Adrenal gland (tissue), 12 donors: ENCODE results near the gene ADRA1B. TPM values are rescaled to one million over a fixed set of nuclear protein-coding genes. Genes with fewer than 3 reads are reported as not detected.
A peak's percentile ranks its signal among the peaks of the same experiment; 100 is the strongest.

Experiments
- DNase-seq, 7 donors: peaks; one replicate each; pipeline ENCODE4 v3.0.0-alpha.2; 2019 to 2020
- H3K27ac ChIP-seq, 5 donors: fragments of 200-600 bp; sonication (generic) in 4 of 5; 1 replicate in 3 of 5; 2 replicates in 2 of 5; pipeline versions ENCODE4 v1.5.1 to v1.8.0; 2016 to 2020; ENCODE audit warnings: mild to moderate bottlenecking in 1 of 5
- H3K27me3 ChIP-seq: fragments of 200-600 bp; 2 replicates; pipeline ENCODE4 v1.8.0; 2021
- H3K36me3 ChIP-seq, 2 donors: fragments of 200-600 bp; replicated peaks in 1 of 2; 1 replicate in 1 of 2; 2 replicates in 1 of 2; pipeline versions ENCODE4 v1.5.1 to v1.8.0; 2018 to 2022
- H3K4me1 ChIP-seq, 2 donors: fragments of 200-600 bp; replicated peaks in 1 of 2; 1 replicate in 1 of 2; 2 replicates in 1 of 2; pipeline versions ENCODE4 v1.5.1 to v1.8.0; 2018 to 2021
- H3K4me3 ChIP-seq, 4 donors: fragments of 200-600 bp; sonication (generic) in 3 of 4; one replicate each; pipeline ENCODE4 v1.5.1; 2016 to 2018
- H3K9me3 ChIP-seq, 3 donors: fragments of 200-600 bp; sonication (generic) in 1 of 3; replicated peaks in 1 of 3; 1 replicate in 2 of 3; 2 replicates in 1 of 3; pipeline versions ENCODE4 v1.5.1 to v1.8.0; 2016 to 2021
- POLR2A ChIP-seq, 2 donors: fragments of 450-650 bp; IDR thresholded peaks; one replicate each; pipeline ENCODE4 v1.6.1; 2017; ENCODE audit warnings: antibody characterized with exemption in 2 of 2, mild to moderate bottlenecking in 2 of 2, moderate library complexity in 1 of 2
- WGBS, 4 donors: extraction: QIAGEN DNeasy Blood & Tissue Kit in 2 of 4; methylation state at CpG; one replicate each; pipeline versions ENCODE4 v1.1.5 to v1.1.7; 2013 to 2017; 5-methylcytosine and 5-hydroxymethylcytosine counted together
- intact Hi-C, 2 donors: fragments of 100-400 bp; cut with DNase I; formaldehyde crosslinking; loops; one replicate each; pipeline versions ENCODE4 v1.14.1 to v1.15.0; 2022 to 2023
- polyA plus RNA-seq, 3 donors: library from polyadenylated mRNA; stranded (reverse); fragments of 200-250 nt in 2 of 3; fragments of 350-450 nt in 1 of 3; fragmentation: Illumina TruSeq in 1 of 3; extraction: RNeasy Lipid Tissue Mini Kit (QIAGEN cat#74804) in 1 of 3; gene quantifications; one replicate each; pipeline ENCODE4 v1.2.3, GENCODE V29; 2013 to 2014
- total RNA-seq, 9 donors: library from RNA; depleted of rRNA in 4 of 9; stranded (reverse); fragments of >200 nt in 4 of 9; fragments of 120-200 nt in 1 of 9; fragmentation: NEBNext Ultra II Directional in 1 of 9; extraction: Animal tissue kit (Norgen Biotek cat#: 25700) in 1 of 9; gene quantifications; one replicate each; pipeline versions ENCODE4 v1.1.0 to v1.2.4, GENCODE V29; 2013 to 2023
- TF ChIP-seq, protein P1 (sequence below), 6 experiments: fragments of 450-650 bp in 4 of 6; fragments of 200-600 bp in 2 of 6; sonication (generic) in 1 of 6; IDR thresholded peaks; 1 replicate in 5 of 6; 2 replicates in 1 of 6; pipeline versions ENCODE4 v1.5.1 to v1.8.0; 2016 to 2021; ENCODE audit warnings: antibody characterized with exemption in 6 of 6, mild to moderate bottlenecking in 2 of 6, moderate library complexity in 1 of 6
- donor health status: healthy with polysubstance abuse.
- donor health status: Bipolar disorder and iron deficiency.
- donor health status: DM: yes; HTN: yes; CAD: no.
- donor health status: DM: no; HTN: no; CAD: no.
- donor health status: DM: no; HTN: no; CAD: no.
- donor health status: DM: yes; HTN: yes; CAD: no.

Gene ADRA1B
- total and polyA plus RNA-seq, 12 donors = 0.67 to 12.1 (median 4.2) TPM; not detected in 1

- intact Hi-C loops = no loop called here
- no peaks in the 10 kb centered on the region for H3K27me3 ChIP-seq
- TF ChIP-seq POLR2A (IDR thresholded peaks at IDR 0.05) = no peak
- TF ChIP-seq, protein P1, sequence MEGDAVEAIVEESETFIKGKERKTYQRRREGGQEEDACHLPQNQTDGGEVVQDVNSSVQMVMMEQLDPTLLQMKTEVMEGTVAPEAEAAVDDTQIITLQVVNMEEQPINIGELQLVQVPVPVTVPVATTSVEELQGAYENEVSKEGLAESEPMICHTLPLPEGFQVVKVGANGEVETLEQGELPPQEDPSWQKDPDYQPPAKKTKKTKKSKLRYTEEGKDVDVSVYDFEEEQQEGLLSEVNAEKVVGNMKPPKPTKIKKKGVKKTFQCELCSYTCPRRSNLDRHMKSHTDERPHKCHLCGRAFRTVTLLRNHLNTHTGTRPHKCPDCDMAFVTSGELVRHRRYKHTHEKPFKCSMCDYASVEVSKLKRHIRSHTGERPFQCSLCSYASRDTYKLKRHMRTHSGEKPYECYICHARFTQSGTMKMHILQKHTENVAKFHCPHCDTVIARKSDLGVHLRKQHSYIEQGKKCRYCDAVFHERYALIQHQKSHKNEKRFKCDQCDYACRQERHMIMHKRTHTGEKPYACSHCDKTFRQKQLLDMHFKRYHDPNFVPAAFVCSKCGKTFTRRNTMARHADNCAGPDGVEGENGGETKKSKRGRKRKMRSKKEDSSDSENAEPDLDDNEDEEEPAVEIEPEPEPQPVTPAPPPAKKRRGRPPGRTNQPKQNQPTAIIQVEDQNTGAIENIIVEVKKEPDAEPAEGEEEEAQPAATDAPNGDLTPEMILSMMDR (IDR thresholded peaks at IDR 0.05) = no peak
- 23 to 38% (median 24%) methylated on average over 1 of the region's 1 CpG for WGBS, 4 donors
- H3K4me3 ChIP-seq = no peak overlapping the region
- no peak for DNase-seq
- H3K27ac ChIP-seq = no peak overlapping the region
- H3K9me3 ChIP-seq = no peaks in the 10 kb centered on the region
- no peaks in the 10 kb centered on the region for H3K4me1 ChIP-seq
- H3K36me3 ChIP-seq = no peaks in the 10 kb centered on the region
These were observed 26.1 kb upstream of the ADRA1B start for GRCh38 chr5:159890141-159890540.

DNA sequence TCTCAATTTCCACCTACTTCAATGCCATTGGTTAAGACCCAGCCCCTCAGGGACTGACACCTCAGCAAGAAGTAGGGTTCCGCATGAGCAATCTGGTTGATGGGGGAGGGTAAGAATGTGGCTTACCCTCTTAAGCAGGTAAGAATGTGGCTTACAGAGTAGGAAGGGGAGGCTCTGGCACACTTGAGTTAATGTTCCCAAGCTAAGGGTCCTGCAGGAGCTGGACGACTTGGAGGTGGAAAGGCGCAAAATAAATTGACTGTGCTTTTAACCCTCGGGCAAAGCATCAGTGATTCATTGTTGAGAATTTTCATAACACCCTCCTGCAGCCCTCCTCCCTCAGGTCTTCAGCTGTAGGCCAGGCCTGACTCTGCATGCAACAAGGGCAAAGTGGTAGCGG lies 24.9 kb upstream of the ADRA1B start:
- H3K36me3 ChIP-seq = no peaks in the 10 kb centered on the region

DNA sequence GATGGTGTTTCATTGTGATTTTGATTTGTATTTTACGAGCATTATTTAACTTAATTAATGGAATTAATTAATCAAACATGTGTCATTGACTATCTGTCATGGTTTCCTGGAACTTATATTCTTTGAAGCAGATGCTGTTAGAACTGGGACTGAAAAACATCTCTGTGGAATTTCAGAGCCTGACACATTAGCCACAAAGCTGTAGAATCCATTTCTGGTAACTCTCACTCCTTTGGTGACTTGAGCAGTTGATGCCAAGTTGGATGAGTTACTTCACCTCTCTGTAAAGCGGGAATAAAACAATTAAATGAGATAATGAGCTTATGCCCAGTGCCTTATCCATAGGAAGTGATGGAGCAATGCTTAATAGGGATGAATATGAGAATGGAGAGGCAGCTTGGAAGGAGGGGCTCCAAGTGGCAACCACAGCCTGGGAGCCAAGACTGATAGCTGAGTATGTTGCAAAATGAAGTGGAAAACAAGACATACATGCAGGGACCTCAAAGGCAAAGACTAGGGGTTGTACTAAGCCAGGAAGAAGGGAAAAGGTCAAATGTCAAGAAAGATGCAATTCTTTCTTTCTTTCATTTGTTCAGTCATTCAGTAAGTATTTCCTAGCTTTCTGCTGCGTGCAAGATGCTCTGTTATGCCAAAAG lies 23.1 kb upstream of the ADRA1B start:
- TF ChIP-seq POLR2A (IDR thresholded peaks at IDR 0.05) = no peak
- TF ChIP-seq, protein P1 (IDR thresholded peaks at IDR 0.05) = no peak
- Histone ChIP-seq H3K36me3 (no peaks in the 10 kb centered on the region), H3K27me3 (peaks cover 3% of the 10 kb centered on the region), H3K27ac (peak overlapping the region in 1 of 5 donors; percentile 78), H3K9me3 (no peaks in the 10 kb centered on the region), H3K4me1 (no peaks in the 10 kb centered on the region), H3K4me3 (no peak overlapping the region)
- DNase-seq = no peak
- intact Hi-C loops = no loop called here
- 87 to 92% (median 88%) methylated on average over 3 of the region's 3 CpGs for WGBS, 4 donors

More for the DNA sequence above, 24.9 kb upstream of the ADRA1B start:
- 78 to 91% (median 82%) methylated on average over 5 of the region's 5 CpGs for WGBS, 4 donors
- Histone ChIP-seq H3K27me3 (no peaks in the 10 kb centered on the region), H3K27ac (no peak overlapping the region), H3K9me3 (no peaks in the 10 kb centered on the region), H3K4me3 (no peak overlapping the region), H3K4me1 (no peaks in the 10 kb centered on the region)
- no peak for DNase-seq
- TF ChIP-seq POLR2A (IDR thresholded peaks at IDR 0.05) = no peak
- TF ChIP-seq, protein P1 (IDR thresholded peaks at IDR 0.05) = no peak
- intact Hi-C loops = no loop called here

GRCh38 chr5:159894149-159894720 lies 22.0 kb upstream of the ADRA1B start:
- TF ChIP-seq, protein P1 (IDR thresholded peaks at IDR 0.05) = no peak
- no peak for TF ChIP-seq POLR2A (IDR thresholded peaks at IDR 0.05)
- no peak overlapping the region for H3K4me3 ChIP-seq
- H3K36me3 ChIP-seq = no peaks in the 10 kb centered on the region
- H3K27me3 ChIP-seq = peaks cover 3% of the 10 kb centered on the region
- WGBS, 4 donors = 62 to 67% (median 66%) methylated on average over 6 to 7 of the region's 7 CpGs
- DNase-seq = no peak
- peak overlapping the region in 1 of 5 donors; percentile 78 for H3K27ac ChIP-seq
- intact Hi-C loops = no loop called here
- H3K9me3 ChIP-seq = no peaks in the 10 kb centered on the region
- H3K4me1 ChIP-seq = no peaks in the 10 kb centered on the region
